HepG2 (cell line): Measurements from ENCODE around the gene C21orf58. TPM values are rescaled to one million over a fixed set of nuclear protein-coding genes. Genes with fewer than 3 reads are reported as not detected.

Experiments
- HIC2 ChIP-seq: sonication (generic); formaldehyde crosslinking; IDR thresholded peaks from 2 replicates; pipeline ENCODE4 v1.9.0; 2022; ENCODE audit warnings: low read depth, missing genetic modification reagents
- HMGXB4 ChIP-seq, 2 experiments: sonication (generic) in 1 of 2; formaldehyde crosslinking in 1 of 2; IDR thresholded peaks; 2 replicates each; pipeline versions ENCODE4 v1.4.0 to v1.6.1; 2018 to 2020; ENCODE audit warnings: missing genetic modification reagents in 2 of 2, borderline replicate concordance in 1 of 2, low read depth in 1 of 2, mild to moderate bottlenecking in 1 of 2, missing biosample characterization in 1 of 2
- HNF4A ChIP-seq: sonication (generic); formaldehyde crosslinking; IDR thresholded peaks from 2 replicates; pipeline ENCODE4 v1.4.0; 2020; ENCODE audit warnings: missing genetic modification reagents
- MXI1 ChIP-seq: IDR thresholded peaks from 3 replicates; pipeline ENCODE4 v1.6.1; 2012; ENCODE audit warnings: low read depth, low read length, inconsistent platforms, borderline replicate concordance
- RNF2 ChIP-seq: fragments of 450-650 bp; conservative IDR thresholded peaks from 2 replicates; pipeline ENCODE4 v1.6.1; 2016; ENCODE audit warnings: low read depth
- TFDP2 ChIP-seq: sonication (generic); formaldehyde crosslinking; IDR thresholded peaks from 2 replicates; pipeline ENCODE4 v1.4.0; 2020; ENCODE audit warnings: missing genetic modification reagents
- ZBTB43 ChIP-seq: sonication (generic); formaldehyde crosslinking; conservative IDR thresholded peaks from 2 replicates; pipeline ENCODE4 v1.4.0; 2020; ENCODE audit warnings: missing genetic modification reagents
- ZFAT ChIP-seq: sonication (generic); formaldehyde crosslinking; conservative IDR thresholded peaks from 2 replicates; pipeline ENCODE4 v1.8.1; 2023; ENCODE audit warnings: missing genetic modification reagents, inconsistent platforms
- ZFX ChIP-seq: sonication (generic); formaldehyde crosslinking; IDR thresholded peaks from 2 replicates; pipeline ENCODE4 v1.4.0; 2020; ENCODE audit warnings: mild to moderate bottlenecking, low read depth, missing genetic modification reagents, moderate library complexity
- ZMYM4 ChIP-seq: sonication (generic); formaldehyde crosslinking; IDR thresholded peaks from 2 replicates; pipeline ENCODE4 v1.8.1; 2023; ENCODE audit warnings: mild to moderate bottlenecking, missing genetic modification reagents
- ZNF407 ChIP-seq: sonication (generic); formaldehyde crosslinking; IDR thresholded peaks from one replicate; pipeline ENCODE4 v1.5.1; 2020; ENCODE audit warnings: mild to moderate bottlenecking, missing genetic modification reagents; ENCODE audit errors: not compliant biosample characterization
- ZNF567 ChIP-seq: sonication (generic); formaldehyde crosslinking; IDR thresholded peaks from 2 replicates; pipeline ENCODE4 v1.8.1; 2023; ENCODE audit warnings: mild to moderate bottlenecking, missing genetic modification reagents, borderline replicate concordance
- ZNF777 ChIP-seq: sonication (generic); formaldehyde crosslinking; IDR thresholded peaks from 2 replicates; pipeline ENCODE4 v1.4.0; 2020; ENCODE audit warnings: missing genetic modification reagents
- polyA plus RNA-seq, 8 experiments: library from polyadenylated mRNA; depleted of rRNA in 3 of 8; stranded (reverse) in 7 of 8; unstranded in 1 of 8; fragments of >200 nt; fragmentation: Illumina TruSeq in 4 of 8; extraction: Trizol in 4 of 8; gene quantifications; 2 replicates each; pipeline versions ENCODE4 v1.2.1 to v1.2.3, GENCODE V29; 2011 to 2016; ENCODE audit warnings: low read depth in 4 of 8, missing spikeins in 1 of 8, mixed read lengths in 1 of 8; ENCODE audit not compliant: insufficient read depth in 1 of 8
- total RNA-seq, 5 experiments: library from RNA; depleted of rRNA; stranded (reverse); fragments of >200 nt; fragmentation: Illumina TruSeq; extraction: Trizol; gene quantifications; 2 replicates each; pipeline ENCODE4 v1.2.3, GENCODE V29; 2016; ENCODE audit warnings: low read depth in 1 of 5

Gene C21orf58
- total and polyA plus RNA-seq, 2 of the 13 experiments (the other 11 are each of a cell fraction or from before 2014, with no cell fraction given) = 3.5 to 6.8 TPM

GRCh38 chr21:46295996-46296752, 27.5 kb downstream of the C21orf58 start (continued):
- TF ChIP-seq RNF2 = peak; percentile 55; the same call in 1 of the 2 replicates
- peak; percentile 94; the same call in 2 of the 3 replicates for TF ChIP-seq MXI1
- TF ChIP-seq HIC2 (CRISPR knock-in tag) = no peak
- TF ChIP-seq ZMYM4 (CRISPR knock-in tag) = 0 out of 2 replicates have a peak, but pooled peaks have one; percentile 10
- TF ChIP-seq HMGXB4 (CRISPR knock-in tag; IDR thresholded peaks at IDR 0.05; ENCODE audit: borderline replicate concordance in 1 of 2, low read depth in 1 of 2) = 0 out of 4 replicates have a peak, but pooled peaks of 1 of the 2 experiments have one; percentile 29
- TF ChIP-seq ZFX = peak; percentile 75
- no peak for TF ChIP-seq ZNF777
- peak; percentile 77 for TF ChIP-seq TFDP2 (CRISPR knock-in tag)
- no peak; the same call in 1 of the 2 replicates for TF ChIP-seq HNF4A (CRISPR knock-in tag)
- no peak for TF ChIP-seq ZNF407 (CRISPR knock-in tag)
- TF ChIP-seq ZBTB43 (CRISPR knock-in tag) = 0 out of 2 replicates have a peak, but pooled peaks have one; percentile 31
- TF ChIP-seq ZNF567 = no peak
- TF ChIP-seq ZFAT (CRISPR knock-in tag) = no peak
